GM20000 (cell line): ENCODE results near the gene MC1R.

ENCODE experiments used
- DNase-seq: peaks from one replicate; pipeline ENCODE4 v3.0.0; 2012; ENCODE audit warnings: low spot score
- CTCF ChIP-seq: IDR thresholded peaks from 2 replicates; pipeline ENCODE4 v1.5.1; 2012; ENCODE audit warnings: mild to moderate bottlenecking, control low read depth; ENCODE audit errors: extremely low read depth, missing control alignments

MC1R gene

GRCh38 chr16:89945654-89946053 is 27.0 kb downstream of the MC1R start:
- no peak for TF ChIP-seq CTCF
- no peak for DNase-seq

GRCh38 chr16:89946515-89946914 is 27.9 kb downstream of the MC1R start:
- TF ChIP-seq CTCF = no peak
- DNase-seq = no peak

- TF ChIP-seq CTCF = no peak
- no peak for DNase-seq
Measured at GRCh38 chr16:89949121-89949742, 30.6 kb downstream of the MC1R start.

- TF ChIP-seq CTCF = no peak
- no peak for DNase-seq
Measured at GRCh38 chr16:89949756-89950155, 31.1 kb downstream of the MC1R start.

- no peak for TF ChIP-seq CTCF
- no peak for DNase-seq
Measured at GRCh38 chr16:89951509-89951908, 32.8 kb downstream of the MC1R start.

GRCh38 chr16:89952049-89952448 is 33.4 kb downstream of the MC1R start:
- DNase-seq = no peak
- TF ChIP-seq CTCF = no peak

- no peak for DNase-seq
- no peak for TF ChIP-seq CTCF
Measured at GRCh38 chr16:89952551-89952950, 33.9 kb downstream of the MC1R start.
